GM20431 (cell line): ENCODE measurements around the gene PLCXD3.

Experiments used
- in situ Hi-C: fragments of 300-500 bp; cut with MseI, MboI; formaldehyde crosslinking; loops from one replicate; pipeline ENCODE4 v1.15.0; 2020; ENCODE audit warnings: low sequenced_read_pairs; ENCODE audit not compliant: unreplicated experiment

The PLCXD3 gene, protein sequence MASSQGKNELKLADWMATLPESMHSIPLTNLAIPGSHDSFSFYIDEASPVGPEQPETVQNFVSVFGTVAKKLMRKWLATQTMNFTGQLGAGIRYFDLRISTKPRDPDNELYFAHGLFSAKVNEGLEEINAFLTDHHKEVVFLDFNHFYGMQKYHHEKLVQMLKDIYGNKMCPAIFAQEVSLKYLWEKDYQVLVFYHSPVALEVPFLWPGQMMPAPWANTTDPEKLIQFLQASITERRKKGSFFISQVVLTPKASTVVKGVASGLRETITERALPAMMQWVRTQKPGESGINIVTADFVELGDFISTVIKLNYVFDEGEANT

DNA sequence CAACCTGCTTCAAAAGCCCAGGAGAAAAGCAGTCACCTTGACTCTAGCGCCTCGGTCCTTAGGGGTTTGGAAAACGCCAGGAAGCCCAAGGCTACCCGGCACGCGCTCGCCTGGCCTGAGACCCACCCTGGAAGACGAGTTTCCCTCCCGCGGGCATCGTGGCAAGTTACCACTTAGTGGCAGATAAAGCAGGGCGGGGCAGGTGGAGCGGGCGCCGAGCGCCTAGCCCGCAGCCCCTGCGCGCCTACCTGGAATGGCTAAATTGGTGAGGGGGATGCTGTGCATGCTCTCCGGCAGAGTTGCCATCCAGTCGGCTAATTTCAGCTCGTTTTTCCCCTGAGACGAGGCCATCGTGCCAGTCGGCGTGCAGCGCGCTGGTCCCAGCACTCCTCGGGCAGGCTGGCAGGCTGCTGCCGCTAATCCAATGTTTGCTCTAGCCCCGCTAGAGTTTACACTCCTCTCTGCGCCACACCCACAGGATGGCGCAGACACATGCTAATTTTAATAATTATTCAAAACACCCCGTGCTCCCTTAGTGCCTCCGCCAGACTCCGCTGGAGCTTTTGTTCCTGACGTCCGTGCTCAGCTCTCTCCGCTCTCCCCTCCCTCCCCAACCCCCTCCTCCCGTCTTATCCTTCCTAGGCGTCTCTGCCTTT is at the start of gene PLCXD3:
Gene PLCXD3 (minus strand): TSS at position 426 of the 656 bp plus-strand sequence. CDS start 75 bp downstream, at position 351.
- in situ Hi-C loops, result no loop called here

DNA sequence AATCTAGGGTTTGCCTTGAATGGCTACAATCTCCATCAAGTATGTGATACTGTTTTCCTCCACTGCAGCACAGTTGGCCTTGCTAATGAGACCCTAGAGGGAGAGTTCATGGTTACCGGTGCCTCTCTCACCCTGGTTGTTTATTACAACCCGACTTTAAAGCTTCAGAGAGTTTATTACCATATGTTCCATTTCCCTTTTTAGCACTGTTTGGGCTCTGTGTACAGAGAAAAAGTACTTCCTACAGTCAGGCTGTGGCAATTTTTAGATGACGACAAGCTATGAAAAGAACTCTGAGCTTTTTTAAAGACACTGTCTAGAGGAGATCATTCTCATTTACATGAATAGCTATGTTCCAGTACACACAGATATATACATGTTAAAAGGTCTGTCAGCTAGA is 48.8 kb upstream of the PLCXD3 start:
- in situ Hi-C loops, result no loop called here

DNA sequence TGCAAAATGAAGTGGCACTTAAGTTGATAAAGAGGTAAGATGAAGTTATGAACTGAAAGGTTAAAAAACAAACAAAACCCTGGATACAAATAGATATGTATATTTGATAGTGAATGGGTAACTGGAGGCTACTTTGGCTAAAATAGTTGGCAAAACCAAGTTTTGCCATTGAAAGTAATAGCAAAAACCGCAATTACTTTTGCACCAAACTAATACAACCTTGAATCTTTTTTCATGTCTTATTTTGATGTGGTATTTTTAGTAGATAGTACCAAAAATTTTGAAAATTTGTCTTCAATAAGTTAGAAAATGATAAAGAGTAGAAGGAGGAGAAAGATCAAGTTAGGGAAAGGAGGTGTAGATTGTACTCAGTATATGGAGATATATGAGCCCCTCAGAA is 47.9 kb upstream of the PLCXD3 start:
- in situ Hi-C loops, result no loop called here

DNA sequence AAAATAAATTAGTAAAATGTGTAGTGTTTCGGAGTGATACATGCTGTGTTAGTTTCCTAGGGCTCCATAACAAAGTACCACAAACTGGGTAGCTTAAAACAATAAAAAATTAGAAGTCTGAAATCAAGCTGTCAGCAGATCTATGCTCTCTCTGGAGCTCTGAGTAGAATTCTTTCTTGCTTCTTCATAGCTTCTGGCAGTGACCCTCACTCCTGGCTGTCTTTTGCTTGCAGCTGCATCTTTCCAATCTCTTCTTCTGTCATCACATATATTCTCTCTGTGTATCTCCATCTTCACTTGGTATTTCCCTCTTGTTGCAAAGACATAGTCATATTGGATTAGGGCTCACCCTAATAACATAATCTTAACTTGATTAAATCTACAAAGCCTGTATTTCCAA is 37.6 kb upstream of the PLCXD3 start:
- in situ Hi-C loops, result no loop called here

DNA sequence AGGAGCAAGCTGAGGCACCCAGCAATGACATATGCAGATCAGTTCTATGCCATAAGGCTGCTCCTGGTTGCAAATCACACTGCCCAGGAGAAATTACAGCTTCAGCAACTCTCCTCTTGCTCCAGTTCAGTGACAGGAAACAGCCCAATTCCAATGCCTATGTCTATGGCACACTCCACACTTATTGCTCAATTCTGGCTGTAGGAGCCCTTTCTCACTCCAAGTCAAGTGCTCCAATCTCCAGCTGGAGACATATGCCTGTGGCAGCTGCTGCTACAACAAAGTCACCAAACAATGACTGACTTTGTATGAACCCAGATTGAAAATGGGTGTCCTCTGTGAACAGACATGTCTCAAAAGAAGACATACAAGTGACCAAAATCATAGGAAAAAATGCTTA is 31.8 kb upstream of the PLCXD3 start:
- in situ Hi-C loops, result no loop called here

DNA sequence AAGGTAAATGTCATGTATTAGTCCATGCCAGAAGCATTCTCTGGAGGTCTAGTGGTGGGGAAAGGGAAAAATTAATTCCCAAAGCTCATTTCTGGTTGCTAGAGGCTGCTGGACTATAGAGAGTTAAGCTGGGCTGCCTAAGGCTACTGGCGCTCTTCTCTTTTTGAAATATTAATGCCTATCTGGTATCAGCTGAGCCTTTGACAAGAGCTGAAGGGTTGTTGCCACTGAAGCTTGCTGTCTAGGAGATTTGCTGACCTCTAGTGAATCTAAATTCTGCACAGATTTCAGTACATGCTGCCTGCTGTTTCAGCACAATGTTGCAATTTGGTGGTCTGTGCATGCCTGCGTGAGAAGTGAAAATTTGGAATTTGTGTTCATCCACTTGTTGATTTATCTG is 29.1 kb upstream of the PLCXD3 start:
- in situ Hi-C loops, result no loop called here

DNA sequence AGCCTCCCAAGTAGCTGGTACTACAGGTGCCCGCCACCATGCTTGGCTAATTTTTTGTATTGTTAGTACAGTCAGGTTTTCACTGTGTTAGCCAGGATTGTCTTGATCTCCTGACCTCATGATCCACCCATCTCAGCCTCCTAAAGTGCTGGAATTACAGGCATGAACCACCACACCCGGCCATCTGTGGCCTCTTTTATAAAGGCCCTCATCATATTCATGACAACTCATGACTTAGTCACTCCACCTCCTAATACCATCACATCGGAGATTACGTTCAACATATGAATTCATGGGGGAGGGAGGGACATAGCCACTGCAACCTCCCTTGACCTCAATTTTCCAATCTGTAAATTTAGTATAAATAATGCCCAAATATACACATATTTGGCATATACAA is 27.2 kb upstream of the PLCXD3 start:
- in situ Hi-C loops, result no loop called here

DNA sequence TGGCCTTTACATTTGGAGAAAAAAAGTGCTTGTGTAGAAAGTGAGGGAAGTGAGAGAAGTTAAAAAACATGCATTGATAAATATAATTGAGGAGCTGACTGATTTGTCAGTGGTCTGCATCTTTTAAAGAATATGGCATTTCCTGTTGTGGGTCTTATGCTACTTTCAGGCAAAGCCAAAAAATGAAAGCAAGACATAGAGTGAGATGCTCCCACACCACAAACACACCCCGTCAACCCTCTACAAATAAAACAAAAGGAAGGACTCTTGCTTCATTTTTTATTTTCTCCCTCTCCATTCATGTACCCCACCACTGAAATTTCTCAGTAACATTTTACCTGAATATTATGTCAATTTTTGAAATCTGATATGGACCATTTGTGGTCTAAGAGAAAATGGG is 22.1 kb upstream of the PLCXD3 start:
- in situ Hi-C loops, result no loop called here

DNA sequence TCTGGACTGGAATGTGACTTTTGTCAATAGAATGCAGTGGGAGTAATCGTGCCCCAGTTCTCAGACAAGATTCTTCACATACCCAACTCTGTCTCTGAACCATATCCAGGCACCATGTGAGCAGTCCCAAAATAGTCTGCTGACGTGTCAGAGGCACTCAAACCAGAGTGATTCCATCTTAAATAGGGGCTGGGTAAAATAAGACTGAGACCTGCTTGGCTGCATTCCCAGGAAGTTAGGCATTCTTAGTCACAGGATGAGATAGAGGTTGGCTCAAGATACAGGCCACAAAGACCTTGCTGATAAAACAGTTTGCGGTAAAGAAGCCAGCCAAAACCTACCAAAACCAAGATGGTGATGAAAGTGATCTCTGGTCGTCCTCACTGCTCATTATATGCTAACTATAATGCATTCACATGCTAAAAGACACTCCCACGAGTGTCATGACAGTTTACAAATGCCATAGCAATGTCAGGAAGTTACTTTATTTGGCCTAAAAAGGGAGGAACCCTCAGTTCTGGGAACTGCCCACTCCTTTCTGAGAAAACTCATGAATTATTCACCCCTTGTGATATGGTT is 16.9 kb upstream of the PLCXD3 start:
- in situ Hi-C loops, result no loop called here

DNA sequence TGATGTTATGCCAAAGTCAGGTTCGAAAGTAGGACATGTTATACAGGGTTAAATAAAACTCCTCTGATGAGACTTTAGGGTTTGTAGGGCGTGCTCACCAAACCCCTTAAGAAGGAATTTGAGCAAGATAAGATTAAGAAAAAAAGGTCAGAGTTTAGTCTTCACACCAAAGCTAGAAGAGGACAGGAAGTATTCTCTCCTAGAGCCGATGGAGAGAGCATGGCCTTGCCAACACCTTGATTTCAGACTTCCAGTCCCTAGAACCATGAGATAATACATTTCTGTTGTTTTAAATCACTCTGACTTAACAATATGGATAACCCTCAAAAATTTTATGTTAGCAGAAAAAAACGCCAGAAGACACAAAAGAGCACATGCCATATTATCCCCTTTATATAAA is 16.3 kb upstream of the PLCXD3 start:
- in situ Hi-C loops, result no loop called here

DNA sequence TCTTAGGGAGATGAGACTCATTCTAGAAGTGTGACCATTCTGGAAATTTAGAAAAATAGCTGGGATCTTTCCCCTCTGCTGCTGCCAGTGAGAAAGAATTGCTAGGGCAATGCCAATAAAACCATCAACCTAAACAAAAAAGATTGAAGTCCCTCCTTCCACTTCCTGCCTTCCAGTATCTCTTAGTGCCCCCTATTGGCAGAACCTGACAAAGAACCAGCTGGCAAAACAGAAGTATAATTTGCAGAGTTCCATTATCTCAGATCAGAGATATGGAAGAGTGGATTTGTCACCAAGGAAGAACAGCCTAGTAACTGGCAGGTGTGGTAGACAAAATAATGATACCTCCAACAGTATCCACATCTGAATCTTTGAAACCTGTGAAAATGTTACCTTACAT is 13.8 kb upstream of the PLCXD3 start:
- in situ Hi-C loops, result no loop called here

DNA sequence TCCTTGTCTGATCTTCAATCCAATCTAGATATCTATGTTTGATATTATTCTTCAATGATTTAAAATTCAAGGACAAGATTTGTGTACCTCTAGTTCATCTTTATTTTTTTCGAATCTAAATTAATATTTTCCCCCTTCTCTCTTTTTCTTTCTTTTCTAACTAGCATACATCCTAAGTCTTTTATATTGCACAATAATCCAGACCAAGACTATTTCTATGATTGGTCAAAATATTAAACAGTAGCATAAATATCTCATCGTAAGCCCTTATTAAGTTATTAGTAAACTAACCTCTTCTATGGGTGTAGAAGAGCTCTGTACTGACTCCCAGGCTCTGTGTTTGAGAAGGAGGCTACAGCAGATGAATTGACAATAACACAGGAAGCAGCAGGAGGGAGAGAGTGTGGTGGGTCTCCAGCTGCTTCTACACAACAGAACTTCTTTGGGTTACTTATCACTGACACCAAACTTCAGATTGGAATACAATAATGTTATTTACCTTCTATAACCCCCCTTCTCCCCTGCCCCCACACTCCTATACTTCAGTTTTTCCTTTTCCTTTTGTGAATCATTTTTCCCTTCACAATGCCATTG is 11.9 kb upstream of the PLCXD3 start:
- in situ Hi-C loops, result no loop called here

DNA sequence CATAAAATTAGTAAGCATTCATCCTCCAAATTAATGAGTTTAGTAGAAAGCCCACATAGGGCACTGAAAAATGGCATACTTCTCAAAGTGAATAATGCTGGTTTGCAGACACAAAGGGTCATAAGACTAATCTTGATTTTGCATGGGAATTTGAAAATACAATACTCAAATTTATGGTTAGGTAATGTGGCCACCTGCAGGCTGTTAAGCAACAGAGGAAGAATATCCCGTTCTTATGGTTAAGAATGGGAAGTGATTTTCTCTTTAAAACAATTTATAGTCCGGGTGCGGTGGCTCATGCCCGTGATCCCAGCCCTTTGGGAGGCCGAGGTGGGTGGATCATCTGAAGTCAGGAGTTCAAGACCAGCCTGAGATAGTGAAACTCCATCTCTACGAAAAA is 9.4 kb upstream of the PLCXD3 start:
- in situ Hi-C loops, result no loop called here

DNA sequence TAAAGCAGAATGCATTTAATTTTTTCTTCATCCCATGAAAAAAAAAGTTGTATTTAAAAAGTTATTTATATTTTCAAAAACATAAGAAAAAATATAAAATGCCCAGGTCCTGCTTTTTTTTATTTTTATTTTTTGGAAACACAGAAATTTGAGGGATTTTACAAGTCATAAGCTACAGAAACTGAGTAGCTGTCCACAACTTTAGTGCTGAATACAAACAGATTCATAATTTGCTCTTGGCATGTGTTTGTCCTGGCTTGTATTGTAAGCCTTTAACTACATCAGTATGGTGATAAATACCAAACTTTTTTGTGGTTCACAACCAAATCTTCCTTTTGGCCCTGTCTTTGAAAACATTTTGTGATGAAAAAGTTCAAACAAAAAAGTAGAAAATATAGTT is 7.5 kb upstream of the PLCXD3 start:
- in situ Hi-C loops, result no loop called here

DNA sequence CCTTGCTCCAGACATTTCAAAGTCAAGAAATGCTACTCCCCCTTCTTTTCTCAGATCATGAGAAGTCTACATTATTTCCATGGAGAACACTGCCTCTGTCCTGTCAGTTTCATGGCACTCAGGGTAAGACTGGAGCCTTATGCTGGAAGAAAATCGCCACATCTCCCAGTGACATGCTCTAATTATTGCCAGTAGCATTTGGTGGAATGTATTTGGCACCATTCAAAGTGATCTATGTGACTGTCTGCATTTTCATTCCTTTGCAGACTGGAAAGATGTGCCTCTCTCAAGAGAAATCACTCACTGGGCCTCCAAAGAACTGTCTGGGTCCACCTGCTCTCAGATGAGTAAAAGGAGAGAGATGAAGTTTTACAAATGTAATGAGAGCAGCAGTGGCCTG is 840 bp upstream of the PLCXD3 start:
- in situ Hi-C loops, result no loop called here

DNA sequence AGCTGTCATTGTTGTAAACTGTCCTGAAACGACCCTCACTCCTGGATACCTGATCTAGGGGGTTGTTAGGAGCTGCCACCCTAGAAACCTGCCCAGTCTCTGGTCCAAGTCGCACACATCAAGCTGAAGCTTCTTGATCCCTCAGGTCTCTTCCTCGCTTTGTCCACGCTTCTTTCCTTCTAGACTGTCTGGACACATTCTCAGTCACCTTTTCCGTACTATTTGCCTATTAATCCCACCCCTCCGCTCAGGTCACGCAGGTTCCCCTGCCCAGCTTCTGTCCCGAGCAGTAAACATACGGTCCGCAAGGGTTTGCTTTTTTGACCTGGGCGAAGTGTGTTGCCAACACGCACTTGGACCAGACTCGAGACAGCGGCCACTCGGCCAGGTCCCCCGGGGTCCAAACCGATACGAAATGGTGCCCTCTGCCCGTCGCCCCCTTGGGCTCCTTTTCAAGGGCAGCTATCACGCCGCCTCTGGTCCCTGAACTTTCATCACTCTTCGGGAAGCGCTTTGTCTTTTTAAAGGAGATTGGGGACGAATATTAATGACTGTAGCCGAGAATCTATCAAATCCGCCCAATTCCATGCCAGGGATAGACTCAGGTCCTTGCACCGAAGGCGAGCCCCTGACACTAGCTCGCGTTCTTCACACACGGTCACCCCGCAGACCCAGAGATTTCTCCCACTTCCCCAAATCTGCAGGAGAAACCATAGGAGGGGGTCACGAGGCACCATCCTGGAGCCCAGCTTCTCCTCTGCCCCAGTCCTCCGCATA is 814 bp downstream of the PLCXD3 start:
- in situ Hi-C loops, result no loop called here

DNA sequence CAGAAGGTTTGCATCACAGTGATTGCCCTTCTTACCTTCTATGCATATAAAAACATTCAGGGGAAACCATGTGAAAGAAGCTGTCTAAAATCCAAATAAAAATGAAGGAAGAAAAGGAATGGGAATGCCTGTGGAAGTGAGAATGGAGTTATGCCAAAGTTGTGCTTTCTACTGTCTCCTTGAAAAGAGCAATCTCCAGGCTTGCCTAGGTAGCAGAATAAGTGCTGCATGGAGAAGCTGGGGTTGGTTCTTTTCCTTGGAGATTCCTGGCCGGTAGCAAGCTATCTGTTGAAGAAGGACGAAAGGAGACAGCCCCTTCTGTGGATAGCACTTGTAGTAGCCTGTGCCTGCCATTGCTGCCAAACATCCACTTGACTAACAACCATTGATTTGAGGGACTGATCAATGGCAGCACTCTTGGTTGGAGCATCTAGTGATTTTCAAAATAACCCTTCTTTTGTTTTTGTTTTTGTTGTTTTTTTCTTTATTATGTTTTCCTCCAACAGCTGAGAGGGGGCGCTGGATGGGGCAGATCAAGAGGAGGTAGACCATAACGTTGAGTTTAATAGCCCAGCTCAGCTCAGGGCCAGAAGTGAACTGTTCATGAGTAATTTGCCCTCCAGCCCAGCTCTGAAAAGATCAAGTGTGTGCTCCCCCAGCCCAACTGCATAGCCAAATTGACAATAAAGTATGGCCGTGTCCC is 1.6 kb downstream of the PLCXD3 start:
- in situ Hi-C loops, result no loop called here

DNA sequence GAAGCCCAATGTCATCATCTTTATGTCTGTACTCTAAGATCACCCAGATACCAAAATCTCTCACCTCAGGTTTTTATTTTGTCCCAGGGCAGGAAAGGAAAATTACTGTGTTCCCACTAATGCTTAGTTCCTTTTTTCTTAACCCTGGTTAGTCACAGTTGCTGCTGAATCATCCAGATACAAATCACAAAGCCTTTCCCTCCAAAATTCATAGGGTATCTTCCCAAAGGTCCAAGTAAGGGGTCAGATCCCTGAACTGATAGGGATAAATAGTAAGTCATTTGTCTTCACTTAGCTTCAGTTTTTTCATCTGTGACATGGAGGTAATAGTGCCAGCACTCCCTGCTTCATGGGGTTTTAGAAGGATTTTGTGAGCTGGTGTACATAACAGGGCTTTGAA is 2.2 kb downstream of the PLCXD3 start:
- in situ Hi-C loops, result no loop called here

DNA sequence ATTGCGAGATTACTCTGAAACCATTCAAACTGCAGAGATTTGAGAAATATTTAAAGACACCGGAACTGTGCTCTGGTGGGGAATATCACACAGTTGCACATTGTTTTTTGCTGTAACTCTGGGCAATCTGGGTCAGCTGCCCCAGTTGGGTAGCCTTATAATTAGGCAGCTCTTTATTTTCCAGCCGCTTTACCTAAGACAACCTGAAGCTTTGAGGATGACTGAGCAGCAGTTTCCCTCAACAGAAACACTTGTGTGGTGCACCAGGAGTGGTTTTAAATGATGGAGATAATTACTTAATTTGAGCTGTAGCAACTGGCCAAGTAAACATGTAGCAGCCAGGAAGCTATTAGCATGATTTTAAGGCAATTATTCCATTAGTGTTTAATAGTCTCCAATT is 2.9 kb downstream of the PLCXD3 start:
- in situ Hi-C loops, result no loop called here

DNA sequence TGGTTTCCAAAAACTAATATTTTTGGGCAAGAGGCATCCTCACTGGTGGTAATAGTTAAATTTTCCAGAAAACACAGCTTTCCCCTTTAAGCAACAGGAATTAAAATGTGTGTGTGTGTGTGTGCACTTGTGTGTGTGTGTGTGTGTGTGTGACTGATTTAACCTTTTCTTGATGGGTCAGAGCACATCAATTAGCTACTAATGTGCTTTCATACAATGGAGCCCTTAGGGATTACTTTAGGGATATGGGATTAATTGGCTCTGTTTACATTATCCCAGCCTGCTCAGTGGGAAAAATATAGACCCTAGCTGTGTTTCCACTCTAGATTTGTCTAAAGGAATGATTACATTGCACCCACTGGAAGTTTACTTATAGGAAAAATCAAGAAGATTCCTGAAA is 6.5 kb downstream of the PLCXD3 start:
- in situ Hi-C loops, result no loop called here
